ENCODE data around the gene CDKAL1. TPM values are rescaled to one million over a fixed set of nuclear protein-coding genes. Genes with fewer than 3 reads are reported as not detected.
A peak's percentile ranks its signal among the peaks of the same experiment; 100 is the strongest.

The CDKAL1 gene
- total and polyA plus RNA-seq, 2 of the 13 experiments (the other 11 are each of a cell fraction or from before 2014, with no cell fraction given): 9.5 to 27.7 TPM

DNA sequence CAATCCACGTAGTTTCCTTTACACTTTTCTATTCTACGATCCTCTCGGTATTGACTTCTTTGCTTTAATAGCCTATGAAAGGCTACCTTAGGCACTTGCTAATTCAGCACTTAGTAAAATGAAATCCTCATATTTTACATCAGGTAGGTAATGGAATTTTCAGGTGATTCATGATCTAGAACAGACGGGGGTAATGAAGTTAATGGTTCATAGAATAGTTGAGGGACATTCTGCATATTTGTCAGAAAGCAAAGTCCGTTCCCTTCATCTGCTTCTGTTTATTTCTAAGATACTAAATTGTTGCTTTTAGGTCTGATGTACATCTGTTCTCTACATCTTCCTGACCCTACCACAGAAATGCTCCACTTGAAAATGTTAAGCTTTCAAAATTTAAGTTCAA, 431.7 kb downstream of the CDKAL1 start:
- peaks cover 12% of the 10 kb centered on the region for H3K4me1 ChIP-seq (ENCODE audit: insufficient read depth, low read length)
- FAIRE-seq: no peak
- no peak overlapping the region for H3K4me3 ChIP-seq (replicated peaks in 1 of 3; ENCODE audit: insufficient read depth in 1 of 3, low read depth in 2 of 3, low read length in 3 of 3)
- ChIA-PET CTCF (ENCODE audit: low intra/inter-chr PET ratio, low total read pairs) (no interaction called here), POLR2A (no interaction called here)
- H4K20me1 ChIP-seq (ENCODE audit: insufficient read depth, low read length): no peaks in the 10 kb centered on the region
- no peaks in the 10 kb centered on the region for H3K27me3 ChIP-seq (ENCODE audit: control insufficient read depth in 1 of 2, insufficient read depth in 2 of 2, low read length in 2 of 2)
- peak; percentile 52 for DNase-seq (ENCODE audit: low spot score)
- H3K79me2 ChIP-seq (ENCODE audit: insufficient read depth, low read length): no peaks in the 10 kb centered on the region
- no peak overlapping the region for H3K4me2 ChIP-seq (ENCODE audit: low read depth, low read length)
- H3K9me3 ChIP-seq (ENCODE audit: low read length): peaks cover 5% of the 10 kb centered on the region; the same call in 1 of the 2 replicates
- peak; percentile 73 for ATAC-seq
- no peak overlapping the region for H3K27ac ChIP-seq (ENCODE audit: extremely low read length, insufficient read depth, low read length)
- no TSS peak for BruUV-seq (replicated peaks)
- H3K9ac ChIP-seq (ENCODE audit: insufficient read depth, low read depth, low read length): no peak overlapping the region
- 74% methylated on average over 5 of the region's 5 CpGs for WGBS (ENCODE audit: low lambda C conversion rate)
- in situ Hi-C loops (cut with HindIII; ENCODE audit: extremely low pct_ligation_motif_present, low pct_unique_long_range_greater_than_20kb): no loop called here
- no peaks in the 10 kb centered on the region for H3K36me3 ChIP-seq (replicated peaks in 1 of 2; ENCODE audit: control insufficient read depth in 1 of 2, insufficient read depth in 2 of 2, low read length in 2 of 2)
- intact Hi-C loops (cut with micrococcal nuclease; ENCODE audit: unreplicated experiment): no loop called here
- no peak overlapping the region for H2AFZ ChIP-seq (ENCODE audit: low read length)
- TF ChIP-seq ETV5 (CRISPR knock-in tag; IDR thresholded peaks at IDR 0.05; ENCODE audit: borderline replicate concordance): no peak
- no peak for TF ChIP-seq SUZ12 (IDR thresholded peaks at IDR 0.05; ENCODE audit: low read depth, low read length)
- TF ChIP-seq, protein P1, sequence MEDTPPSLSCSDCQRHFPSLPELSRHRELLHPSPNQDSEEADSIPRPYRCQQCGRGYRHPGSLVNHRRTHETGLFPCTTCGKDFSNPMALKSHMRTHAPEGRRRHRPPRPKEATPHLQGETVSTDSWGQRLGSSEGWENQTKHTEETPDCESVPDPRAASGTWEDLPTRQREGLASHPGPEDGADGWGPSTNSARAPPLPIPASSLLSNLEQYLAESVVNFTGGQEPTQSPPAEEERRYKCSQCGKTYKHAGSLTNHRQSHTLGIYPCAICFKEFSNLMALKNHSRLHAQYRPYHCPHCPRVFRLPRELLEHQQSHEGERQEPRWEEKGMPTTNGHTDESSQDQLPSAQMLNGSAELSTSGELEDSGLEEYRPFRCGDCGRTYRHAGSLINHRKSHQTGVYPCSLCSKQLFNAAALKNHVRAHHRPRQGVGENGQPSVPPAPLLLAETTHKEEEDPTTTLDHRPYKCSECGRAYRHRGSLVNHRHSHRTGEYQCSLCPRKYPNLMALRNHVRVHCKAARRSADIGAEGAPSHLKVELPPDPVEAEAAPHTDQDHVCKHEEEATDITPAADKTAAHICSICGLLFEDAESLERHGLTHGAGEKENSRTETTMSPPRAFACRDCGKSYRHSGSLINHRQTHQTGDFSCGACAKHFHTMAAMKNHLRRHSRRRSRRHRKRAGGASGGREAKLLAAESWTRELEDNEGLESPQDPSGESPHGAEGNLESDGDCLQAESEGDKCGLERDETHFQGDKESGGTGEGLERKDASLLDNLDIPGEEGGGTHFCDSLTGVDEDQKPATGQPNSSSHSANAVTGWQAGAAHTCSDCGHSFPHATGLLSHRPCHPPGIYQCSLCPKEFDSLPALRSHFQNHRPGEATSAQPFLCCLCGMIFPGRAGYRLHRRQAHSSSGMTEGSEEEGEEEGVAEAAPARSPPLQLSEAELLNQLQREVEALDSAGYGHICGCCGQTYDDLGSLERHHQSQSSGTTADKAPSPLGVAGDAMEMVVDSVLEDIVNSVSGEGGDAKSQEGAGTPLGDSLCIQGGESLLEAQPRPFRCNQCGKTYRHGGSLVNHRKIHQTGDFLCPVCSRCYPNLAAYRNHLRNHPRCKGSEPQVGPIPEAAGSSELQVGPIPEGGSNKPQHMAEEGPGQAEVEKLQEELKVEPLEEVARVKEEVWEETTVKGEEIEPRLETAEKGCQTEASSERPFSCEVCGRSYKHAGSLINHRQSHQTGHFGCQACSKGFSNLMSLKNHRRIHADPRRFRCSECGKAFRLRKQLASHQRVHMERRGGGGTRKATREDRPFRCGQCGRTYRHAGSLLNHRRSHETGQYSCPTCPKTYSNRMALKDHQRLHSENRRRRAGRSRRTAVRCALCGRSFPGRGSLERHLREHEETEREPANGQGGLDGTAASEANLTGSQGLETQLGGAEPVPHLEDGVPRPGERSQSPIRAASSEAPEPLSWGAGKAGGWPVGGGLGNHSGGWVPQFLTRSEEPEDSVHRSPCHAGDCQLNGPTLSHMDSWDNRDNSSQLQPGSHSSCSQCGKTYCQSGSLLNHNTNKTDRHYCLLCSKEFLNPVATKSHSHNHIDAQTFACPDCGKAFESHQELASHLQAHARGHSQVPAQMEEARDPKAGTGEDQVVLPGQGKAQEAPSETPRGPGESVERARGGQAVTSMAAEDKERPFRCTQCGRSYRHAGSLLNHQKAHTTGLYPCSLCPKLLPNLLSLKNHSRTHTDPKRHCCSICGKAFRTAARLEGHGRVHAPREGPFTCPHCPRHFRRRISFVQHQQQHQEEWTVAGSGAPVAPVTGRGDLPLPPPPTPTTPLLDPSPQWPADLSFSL (CRISPR knock-in tag; IDR thresholded peaks at IDR 0.05): no peak
- TF ChIP-seq, protein P2, sequence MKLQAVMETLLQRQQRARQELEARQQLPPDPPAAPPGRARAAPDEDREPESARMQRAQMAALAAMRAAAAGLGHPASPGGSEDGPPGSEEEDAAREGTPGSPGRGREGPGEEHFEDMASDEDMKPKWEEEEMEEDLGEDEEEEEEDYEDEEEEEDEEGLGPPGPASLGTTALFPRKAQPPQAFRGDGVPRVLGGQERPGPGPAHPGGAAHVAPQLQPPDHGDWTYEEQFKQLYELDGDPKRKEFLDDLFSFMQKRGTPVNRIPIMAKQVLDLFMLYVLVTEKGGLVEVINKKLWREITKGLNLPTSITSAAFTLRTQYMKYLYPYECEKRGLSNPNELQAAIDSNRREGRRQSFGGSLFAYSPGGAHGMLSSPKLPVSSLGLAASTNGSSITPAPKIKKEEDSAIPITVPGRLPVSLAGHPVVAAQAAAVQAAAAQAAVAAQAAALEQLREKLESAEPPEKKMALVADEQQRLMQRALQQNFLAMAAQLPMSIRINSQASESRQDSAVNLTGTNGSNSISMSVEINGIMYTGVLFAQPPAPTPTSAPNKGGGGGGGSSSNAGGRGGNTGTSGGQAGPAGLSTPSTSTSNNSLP (IDR thresholded peaks at IDR 0.05; ENCODE audit: low read depth, low read length): peak; percentile 52; the same call in 1 of the 2 replicates
- 0 out of 4 replicates have a peak, but pooled peaks of 1 of the 2 experiments have one; percentile 15 for TF ChIP-seq MAFK (conservative IDR thresholded peaks at IDR 0.05 in 1 of 2, IDR thresholded peaks at IDR 0.05 in 1 of 2; ENCODE audit: low read length in 2 of 2)
- TF ChIP-seq ZC3H4 (CRISPR knock-in tag; IDR thresholded peaks at IDR 0.05; ENCODE audit: borderline replicate concordance): no peak
- TF ChIP-seq NCOA2 (CRISPR knock-in tag; IDR thresholded peaks at IDR 0.05): no peak
- no peak for TF ChIP-seq ARNT (IDR thresholded peaks at IDR 0.05)
- TF ChIP-seq ARID2 (CRISPR knock-in tag; IDR thresholded peaks at IDR 0.05; ENCODE audit: borderline replicate concordance): no peak
- TF ChIP-seq ZNF570 (CRISPR knock-in tag; IDR thresholded peaks at IDR 0.05; ENCODE audit: borderline replicate concordance): no peak
- TF ChIP-seq ZNF263 (CRISPR knock-in tag; IDR thresholded peaks at IDR 0.05): no peak
- TF ChIP-seq, protein P3, sequence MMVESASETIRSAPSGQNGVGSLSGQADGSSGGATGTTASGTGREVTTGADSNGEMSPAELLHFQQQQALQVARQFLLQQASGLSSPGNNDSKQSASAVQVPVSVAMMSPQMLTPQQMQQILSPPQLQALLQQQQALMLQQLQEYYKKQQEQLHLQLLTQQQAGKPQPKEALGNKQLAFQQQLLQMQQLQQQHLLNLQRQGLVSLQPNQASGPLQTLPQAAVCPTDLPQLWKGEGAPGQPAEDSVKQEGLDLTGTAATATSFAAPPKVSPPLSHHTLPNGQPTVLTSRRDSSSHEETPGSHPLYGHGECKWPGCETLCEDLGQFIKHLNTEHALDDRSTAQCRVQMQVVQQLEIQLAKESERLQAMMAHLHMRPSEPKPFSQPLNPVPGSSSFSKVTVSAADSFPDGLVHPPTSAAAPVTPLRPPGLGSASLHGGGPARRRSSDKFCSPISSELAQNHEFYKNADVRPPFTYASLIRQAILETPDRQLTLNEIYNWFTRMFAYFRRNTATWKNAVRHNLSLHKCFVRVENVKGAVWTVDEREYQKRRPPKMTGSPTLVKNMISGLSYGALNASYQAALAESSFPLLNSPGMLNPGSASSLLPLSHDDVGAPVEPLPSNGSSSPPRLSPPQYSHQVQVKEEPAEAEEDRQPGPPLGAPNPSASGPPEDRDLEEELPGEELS (CRISPR knock-in tag; IDR thresholded peaks at IDR 0.05): no peak
- TF ChIP-seq ZFP37 (CRISPR knock-in tag; IDR thresholded peaks at IDR 0.05; ENCODE audit: borderline replicate concordance): no peak
